ENCODE data around the gene ZACN.

ZACN gene

DNA sequence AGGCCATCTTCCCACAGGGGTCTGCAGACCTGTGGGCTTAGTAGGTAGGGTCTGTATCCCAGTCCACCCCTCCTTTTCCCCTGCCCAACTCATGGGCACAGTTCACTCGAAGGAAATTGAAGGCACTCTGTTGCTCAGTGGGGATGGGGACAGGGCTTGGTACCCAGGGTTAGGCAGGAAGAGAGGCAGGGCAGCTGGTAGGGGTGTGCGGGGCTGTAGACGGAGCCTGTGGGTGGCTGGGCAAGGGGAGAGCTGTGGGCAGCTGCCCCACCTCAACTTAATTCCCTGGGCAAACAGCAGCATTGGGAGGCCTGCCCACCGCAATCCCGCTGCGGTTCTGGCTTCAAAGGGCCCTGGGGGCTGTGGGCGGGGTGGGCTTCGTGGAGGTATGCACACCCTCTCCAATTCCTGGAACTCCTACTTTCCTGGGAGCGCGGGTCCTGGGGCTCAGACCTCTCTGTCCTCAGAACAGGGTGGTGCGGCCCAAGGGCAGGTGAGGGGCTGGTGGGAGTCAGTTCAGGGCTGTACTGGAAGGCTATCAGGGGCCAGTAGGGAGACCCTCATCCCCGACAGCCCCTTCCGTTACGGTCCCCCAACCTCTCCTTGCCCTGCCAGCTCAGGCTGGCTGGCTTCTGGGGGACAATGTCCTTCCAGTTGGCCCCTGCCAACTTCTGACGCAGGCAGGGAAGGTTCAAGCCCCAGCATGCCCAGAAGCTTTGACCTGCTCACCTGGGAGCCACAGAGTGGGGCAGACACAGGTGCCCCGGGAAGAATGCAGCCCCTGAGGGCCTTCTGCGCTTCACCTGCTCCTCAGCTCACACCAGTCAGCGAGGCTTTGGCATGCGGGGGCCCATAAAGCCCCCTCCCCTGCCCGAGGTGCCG is 53.0 kb downstream of the ZACN start:
- no peak for DNase-seq (ENCODE audit: low spot score)
